HG02938 (cell line): ENCODE results near the gene R3HCC1L.
"Not testable (repeated sequence)": the region's sequence is repeated elsewhere in the genome, so short reads cannot be mapped to it uniquely, and the experiment has no call there.

Experiments
- ATAC-seq: cut with Tn5 transposase; IDR thresholded peaks from one replicate; pipeline ENCODE4 v1.9.1; 2021; ENCODE audit warnings: mild to moderate bottlenecking, moderate library complexity; ENCODE audit not compliant: unreplicated experiment

The R3HCC1L gene

DNA sequence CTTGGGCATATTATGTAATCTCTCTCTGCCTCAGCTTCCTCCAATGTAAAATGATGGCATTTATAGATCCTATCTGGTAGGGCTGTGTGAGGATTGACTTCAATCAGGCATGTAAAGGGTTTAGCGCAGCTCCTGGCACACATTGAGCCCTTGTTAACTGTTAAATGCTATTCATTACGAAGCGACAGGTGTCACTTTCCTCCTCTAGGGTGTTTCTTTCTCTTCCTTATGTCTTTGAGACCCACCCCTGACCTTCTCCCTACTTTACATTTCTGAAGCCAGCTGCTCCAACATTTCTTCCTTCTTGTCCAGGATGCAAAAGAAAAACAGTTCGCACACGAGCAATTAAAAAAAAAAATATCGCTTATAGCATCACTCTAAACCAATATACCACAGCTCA, 5.7 kb upstream of the R3HCC1L start:
- ATAC-seq, result no peak

DNA sequence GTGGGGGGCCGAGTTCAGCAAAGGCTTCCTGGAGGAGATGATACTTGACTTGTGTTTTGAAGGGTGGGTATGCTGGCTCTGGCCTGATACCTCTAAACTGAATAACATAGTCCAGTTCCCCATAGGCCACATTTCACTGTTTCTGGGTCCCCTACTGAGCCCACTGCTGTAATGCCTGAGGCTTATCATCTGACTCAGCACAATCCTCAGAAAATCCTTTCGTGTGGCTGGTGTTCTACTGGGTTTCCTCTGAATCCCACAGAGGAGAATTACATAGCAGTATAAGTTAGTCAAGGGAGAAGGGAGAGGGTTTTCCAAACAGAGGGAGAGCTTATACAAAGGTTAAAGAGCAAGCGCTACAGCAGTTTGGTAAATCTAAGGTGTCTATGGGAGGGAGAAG, 2.8 kb upstream of the R3HCC1L start:
- ATAC-seq, result no peak

DNA sequence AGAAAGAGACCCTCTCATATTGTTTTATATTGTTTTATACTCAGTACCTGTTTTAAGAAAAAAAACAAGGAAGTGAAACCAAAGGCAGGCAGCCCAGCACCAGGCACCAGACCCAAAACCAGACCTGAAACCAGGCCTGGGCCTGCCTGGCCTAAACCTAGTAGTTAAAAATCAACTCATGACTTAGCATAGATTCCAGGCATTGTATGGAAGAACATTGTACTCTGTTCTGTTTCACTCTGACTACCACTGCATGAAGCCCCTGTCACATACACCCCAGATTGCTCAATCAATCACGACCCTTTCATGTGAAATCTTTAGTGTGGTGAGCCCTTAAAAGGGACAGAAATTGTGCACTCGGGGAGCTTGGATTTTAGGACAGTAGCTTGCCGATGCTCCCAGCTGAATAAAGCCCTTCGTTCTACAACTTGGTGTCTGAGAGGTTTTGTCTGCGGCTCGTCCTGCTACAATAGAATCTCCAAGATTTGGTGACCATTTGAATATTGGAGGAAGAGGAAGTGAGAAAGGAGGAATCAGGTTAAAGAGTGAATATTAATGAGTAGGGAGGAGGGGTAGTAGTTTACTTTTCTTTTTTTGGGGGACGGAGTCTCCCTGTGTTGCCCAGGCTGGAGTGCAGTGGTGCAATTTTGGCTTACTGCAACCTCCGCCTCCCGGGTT, 1.2 kb upstream of the R3HCC1L start:
- ATAC-seq, result peak; percentile 46

DNA sequence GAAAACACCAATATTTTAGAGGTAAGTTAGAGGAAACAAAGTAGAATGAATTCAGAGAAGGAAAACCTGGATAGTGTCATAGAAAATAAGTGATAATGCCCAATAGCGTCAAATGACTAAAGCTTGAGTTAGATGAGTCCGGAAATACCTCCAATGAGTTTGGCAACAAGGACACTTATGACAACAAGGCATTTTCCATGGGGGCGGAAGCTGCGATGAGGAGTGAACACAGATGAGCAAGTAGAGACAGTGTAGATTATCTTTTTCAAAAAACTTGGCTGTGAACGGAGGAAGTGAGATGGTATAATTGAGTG, 383 bp upstream of the R3HCC1L start:
- ATAC-seq, result no peak

DNA sequence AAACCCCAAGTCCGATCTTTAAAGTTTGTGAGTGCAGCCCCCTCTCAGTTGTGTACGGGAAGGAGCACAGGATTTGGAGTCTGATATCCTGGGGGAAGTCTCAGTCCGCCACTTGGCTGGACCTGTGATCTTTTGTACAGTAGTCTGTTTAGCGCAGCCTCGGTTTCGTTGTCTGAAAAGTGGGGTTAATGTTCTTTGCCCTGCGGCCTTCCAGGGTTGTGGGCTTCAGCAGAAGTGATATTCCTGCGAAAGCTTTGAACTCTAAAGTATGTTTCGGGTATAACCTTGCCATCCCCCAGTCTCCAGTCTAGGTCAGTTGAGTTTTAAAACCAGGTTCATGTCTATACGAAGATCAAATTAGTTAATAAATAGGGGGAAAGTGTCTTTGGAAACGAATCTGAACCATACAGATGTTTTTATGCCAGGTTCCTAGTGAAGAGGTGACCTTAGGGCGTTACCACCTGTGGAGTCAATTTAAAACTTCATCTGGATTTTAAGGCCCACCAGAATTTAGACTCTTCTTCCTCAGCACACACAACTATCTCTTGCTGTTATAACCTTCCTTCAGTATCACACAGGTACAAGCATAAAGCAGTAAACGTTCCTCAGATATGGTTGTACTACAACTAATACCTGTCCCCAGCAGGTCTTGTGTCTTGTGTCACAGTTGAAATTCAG, 904 bp downstream of the R3HCC1L start:
- ATAC-seq, result peak; percentile 0

DNA sequence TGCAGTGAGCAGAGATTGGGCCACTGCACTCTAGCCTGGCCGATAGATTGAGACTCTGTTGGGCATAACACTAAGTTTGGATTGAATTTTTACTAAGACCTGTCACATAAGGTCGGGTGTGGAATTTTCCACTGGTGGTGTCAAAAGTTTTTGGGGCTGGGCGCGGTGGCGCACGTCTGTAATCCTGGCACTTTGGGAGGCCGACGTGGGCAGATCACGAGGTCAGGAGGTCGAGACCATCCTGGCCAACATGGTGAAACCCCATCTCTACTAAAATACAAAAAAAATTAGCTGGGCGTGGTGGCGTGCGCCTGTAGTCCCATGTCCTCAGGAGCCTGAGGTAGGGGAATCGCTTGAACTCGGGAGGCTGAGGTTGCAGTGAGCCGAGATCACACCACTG, 2.3 kb downstream of the R3HCC1L start:
- ATAC-seq, result not testable (repeated sequence)

DNA sequence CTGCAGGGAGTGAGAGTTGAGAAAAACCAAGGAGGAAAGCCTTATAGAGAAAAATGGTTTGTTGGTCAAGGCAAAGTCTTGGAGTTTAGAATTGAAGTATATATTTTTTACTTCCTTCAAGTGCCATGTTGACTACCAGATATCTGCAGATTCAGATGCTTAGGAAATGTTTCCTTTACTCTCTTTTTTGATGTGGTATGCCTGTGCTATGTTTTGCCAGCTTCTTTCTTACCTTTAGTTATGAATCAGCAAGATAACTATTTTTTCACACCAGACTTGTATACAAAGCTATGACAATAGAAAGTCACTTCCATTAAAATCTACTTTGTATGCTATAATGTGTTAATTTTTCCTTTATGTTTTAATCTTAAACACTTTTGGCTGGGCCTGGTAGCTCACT, 3.6 kb downstream of the R3HCC1L start:
- ATAC-seq, result no peak

DNA sequence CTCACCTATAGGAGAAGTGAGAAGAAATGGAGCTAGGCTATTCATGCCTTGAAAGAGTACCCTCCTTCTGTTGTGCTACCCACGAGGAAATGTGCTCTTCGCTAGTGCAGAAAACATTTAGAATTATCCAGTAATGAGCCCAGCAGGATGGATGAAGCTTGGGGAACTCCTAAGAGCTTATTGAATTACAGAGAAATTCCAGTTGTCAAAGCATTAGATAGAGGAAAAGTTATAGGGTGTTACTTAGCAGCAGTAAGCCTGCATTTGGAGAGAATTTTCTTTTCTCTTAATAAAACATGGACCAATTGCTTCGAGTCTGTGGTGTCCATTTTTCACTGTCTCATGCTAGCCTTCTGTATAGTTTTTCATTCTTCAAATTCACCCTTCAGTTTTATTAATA, 5.0 kb downstream of the R3HCC1L start:
- no peak for ATAC-seq

DNA sequence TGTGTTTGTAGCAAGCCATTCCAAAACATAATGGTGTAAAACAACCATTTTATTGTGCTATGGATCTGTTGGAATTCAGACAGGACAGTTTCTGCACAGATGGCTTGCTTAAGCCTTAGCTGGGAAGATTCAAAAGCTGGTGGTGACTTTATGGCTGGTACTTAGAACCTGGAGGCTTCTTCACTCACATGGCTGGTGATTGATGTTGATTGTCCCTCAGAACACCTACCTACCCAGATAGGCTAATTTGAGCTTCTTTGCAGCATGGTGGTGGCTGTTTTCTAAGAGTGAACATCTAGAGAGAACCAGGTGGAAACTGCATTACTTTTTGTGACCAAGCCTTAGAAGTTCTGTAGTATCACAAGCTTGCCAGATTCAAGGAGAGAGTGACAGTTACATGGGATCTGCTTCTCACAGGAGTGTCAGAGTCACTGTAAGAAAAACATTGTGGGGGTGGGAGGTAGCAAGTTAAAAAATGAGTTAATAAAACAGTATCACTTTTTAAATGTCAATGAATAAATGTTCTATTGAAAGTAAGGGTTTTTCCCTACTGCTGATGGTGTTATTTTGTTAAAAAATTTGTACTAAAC, 7.1 kb downstream of the R3HCC1L start:
- ATAC-seq, result no peak

DNA sequence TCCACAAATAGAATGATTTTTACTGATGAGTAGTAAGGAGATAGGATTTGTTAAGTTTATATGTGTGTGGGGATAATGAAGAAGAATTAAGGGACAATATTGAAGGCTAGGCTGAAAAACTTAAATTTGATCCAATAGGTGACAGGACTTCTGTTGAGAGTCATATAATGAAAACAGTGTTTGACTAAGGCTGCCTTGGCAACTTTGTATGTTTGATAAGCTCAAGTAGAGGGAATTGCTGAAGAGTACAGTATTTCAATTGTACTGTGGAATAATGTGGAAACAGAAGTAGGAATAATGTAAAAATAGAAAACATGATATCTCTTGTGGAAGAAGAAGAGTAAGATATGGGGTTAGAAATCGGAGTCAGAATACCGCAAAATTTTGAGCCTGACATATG, 10.5 kb downstream of the R3HCC1L start:
- ATAC-seq, result no peak

DNA sequence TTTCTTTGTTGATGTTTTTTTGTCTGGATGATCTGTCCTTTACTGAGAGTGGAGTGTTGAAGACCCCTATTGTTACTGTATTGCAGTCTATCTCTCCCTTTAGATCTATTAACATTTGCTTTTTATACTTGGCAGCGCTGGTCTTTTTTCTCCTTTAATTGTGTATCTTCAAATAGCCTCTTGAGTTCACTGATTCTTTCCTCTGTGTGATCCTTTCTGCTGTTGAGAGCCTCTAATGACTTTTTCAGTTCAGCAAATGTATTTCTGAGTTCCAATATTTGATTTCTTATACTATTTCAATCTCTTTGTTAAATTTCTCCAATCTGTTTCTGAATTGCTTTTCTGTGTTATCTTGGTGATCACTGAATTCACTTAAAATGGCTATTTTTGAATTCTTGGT, 15.4 kb downstream of the R3HCC1L start:
- no peak for ATAC-seq

DNA sequence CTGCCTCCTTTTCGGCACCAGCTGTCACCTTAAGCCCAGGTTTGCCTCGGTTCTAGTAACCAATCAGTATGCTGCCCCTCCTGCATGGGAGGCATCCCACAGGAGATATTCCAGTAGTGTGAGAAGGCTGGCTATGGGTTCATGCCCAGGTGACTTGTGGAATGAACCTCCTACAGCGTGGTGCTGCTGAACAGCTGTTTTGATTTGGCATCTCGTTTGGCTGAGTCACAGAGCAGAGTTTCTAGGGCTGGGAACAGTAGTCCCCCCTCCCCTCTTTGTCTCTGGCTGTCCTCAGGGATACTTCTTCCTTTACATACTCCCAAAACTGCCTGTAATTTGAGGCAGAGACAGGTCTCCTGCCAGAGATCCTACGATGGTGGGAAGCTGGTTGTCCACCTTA, 16.1 kb downstream of the R3HCC1L start:
- no peak for ATAC-seq

DNA sequence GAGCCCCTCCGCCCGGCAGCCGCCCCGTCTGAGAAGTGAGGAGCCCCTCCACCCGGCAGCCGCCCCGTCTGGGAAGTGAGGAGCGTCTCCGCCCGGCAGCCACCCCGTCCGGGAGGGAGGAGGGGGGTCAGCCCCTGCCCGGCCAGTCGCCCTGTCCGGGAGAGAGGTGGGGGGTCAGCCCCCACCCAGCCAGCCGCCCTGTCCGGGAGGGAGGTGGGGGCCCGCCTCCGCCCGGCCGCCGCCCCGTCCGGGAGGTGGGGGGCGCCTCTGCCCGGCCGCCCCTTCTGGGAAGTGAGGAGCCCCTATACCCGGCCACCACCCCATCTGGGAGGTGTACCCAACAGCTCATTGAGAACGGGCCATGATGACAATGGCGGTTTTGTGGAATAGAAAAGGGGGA, 18.3 kb downstream of the R3HCC1L start:
- ATAC-seq, result not testable (repeated sequence)

DNA sequence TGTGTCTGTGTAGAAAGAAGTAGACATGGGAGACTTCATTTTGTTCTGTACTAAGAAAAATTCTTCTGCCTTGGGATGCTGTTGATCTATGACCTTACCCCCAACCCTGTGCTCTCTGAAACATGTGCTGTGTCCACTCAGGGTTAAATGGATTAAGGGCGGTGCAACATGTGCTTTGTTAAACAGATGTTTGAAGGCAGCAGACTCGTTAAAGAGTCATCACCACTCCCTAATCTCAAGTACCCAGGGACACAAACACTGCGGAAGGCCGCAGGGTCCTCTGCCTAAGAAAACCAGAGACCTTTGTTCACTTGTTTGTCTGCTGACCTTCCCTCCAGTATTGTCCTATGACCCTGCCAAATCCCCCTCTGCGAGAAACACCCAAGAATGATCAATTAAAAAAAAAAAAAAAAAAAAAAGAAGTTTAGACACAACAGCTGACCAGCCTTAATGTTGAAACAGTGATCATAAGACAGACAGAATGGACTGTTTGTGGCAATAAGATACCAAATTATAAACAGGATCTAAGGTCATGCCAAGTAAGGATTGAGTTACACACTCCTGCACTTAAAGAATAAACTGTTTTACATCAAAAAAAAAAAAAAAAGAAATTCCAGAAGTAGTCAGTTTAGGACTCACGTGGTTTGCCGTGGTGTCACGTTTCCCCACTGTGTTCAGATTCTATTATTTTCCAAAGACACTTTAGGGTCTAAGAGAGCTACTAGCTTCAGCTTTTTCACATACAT, 18.9 kb downstream of the R3HCC1L start:
- ATAC-seq, result not testable (repeated sequence)

DNA sequence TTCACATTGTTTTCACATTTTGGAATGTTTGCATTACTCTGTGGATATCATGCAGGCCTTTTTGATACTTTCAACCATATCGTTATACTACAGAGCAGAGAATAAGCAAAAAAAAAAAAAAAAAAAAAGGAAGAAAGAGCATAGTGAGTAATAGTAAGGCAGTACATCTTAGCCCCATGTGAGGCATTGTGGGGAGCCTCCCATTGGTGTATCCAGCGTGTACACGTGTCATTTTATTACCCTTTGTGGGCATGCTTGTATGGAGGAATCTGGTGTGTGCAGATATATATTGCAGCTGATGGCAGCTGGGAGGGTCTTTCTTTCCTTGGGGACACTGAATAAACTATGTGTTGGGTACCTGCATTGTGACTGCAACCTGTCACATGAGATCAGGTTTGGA, 19.6 kb downstream of the R3HCC1L start:
- ATAC-seq, result no peak

DNA sequence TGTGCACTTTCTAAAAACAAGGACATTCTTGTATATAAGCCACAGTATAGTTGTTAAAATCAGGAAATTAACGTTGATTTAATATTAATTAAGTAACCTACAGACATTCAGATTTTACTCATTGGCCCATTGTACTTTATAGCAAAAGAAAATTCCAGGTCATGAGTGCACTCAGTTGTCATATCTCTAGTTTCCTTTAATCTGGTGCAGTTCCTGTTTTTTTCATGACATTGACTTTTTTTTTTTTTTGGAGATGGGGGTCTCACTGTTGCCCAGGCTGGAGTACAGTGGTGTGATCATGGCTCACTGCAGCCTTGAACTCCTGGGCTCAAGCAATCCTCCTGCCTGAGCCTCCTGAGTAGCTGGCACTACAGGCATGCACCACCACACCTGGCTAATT, 24.1 kb downstream of the R3HCC1L start:
- ATAC-seq, result no peak

DNA sequence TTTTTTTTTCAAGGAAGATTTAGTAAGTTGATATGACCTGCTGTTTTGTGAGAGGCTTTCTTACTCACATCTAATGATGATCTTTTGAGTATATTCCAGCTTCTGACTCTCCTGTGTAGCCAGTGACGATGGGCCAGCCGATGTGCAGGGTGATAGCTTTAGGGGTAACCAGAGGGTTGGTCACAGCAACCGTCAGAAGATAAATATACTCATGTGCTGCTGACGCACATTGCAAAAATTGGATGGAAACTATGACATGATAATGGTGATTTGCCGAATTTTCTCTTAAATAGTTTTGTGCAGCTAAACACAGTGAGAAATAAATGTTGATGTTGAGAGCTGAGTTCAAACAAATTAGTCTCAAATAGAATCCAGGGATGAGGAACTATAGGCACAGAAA, 29.5 kb downstream of the R3HCC1L start:
- no peak for ATAC-seq

DNA sequence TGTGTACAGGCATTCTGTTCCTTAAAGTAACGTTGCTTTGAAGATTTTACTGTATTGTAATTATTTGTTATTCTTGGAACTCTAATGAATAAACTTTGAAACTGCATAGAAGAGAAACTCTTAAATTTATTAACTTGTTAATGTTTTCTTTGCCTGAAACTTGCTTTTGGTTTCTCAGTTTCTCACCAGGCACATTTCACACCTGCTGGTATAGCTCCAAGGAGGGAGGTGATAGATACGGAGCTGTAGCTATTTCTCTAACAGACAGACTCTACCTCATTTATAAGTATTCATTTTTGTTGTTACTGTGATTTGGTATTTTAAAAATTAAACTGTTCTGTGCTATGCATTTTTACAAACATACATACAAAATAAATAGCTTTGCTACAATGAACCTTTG, 32.7 kb downstream of the R3HCC1L start:
- ATAC-seq, result peak; percentile 63

DNA sequence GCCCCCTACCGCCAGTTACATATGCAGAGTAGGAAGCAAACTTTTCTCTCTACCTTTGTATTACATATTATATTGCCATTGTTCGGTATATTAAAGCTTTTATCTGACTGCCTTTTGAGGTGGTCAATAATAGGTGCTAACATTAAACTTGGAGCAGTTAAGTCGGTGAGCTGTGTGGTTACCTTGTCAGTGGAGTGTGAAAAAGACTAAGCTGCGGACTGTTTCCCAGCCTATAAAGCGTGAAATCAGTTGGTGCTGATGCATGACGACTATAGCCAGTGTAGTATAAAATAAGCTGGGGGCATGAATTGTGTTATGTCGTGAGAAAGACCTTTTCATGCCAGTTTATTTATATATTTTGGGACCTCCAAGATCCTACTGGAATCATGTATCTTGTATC, 33.7 kb downstream of the R3HCC1L start:
- peak; percentile 37 for ATAC-seq

DNA sequence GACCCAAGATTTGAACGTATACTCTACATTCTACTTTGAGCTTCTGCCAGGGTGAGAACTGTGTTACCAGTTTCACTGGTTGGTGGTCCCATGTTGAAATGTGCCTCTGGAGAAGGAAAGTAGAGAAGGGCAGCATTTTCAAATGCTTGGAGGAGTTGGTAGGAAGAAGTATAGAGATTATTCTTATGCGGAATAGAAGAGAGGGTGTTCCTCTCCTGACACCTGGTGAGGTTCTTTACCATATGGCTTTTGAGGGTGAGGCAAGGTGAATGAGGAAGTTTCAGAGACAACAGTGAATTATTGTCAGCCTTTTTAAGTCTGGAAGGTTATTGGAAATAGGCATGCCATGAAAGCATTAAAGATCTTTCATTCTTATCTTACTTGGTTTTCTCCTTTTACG, 34.3 kb downstream of the R3HCC1L start:
- ATAC-seq, result no peak

DNA sequence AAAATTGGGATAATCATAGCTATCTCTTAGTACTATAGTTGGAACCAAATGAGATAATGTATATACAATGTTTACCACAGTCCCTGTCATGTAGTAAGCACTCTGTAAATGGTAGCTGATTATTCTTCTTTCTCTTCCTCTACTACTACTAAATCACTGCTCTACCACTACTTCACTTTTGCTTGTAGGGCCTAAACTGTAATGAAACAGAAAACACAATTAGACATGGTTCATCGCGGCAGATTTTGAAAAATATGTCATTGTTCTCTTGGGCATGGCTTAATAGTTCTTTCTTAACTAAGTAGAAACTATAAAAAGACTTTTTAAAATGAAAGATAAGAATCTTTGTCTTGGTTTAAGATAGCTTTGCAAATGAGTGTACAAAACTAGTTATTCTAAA, 34.9 kb downstream of the R3HCC1L start:
- no peak for ATAC-seq
